GM19351 (cell line): ENCODE data around the gene MAP4K3.

Source experiments
- ATAC-seq: cut with Tn5 transposase; IDR thresholded peaks from one replicate; pipeline ENCODE4 v1.9.1; 2021; ENCODE audit warnings: mild to moderate bottlenecking, moderate library complexity; ENCODE audit not compliant: unreplicated experiment

MAP4K3 gene

GRCh38 chr2:39202639-39203369, 234.3 kb downstream of the MAP4K3 start:
- peak; percentile 49 for ATAC-seq
